GM23338 (cell line): ENCODE measurements around the gene GRK2.

Experiments
- CREB1 ChIP-seq: fragments of 250-450 bp; sonication (Bioruptor Pico); IDR thresholded peaks from 2 replicates; pipeline ENCODE4 v1.5.0; 2020; ENCODE audit warnings: low read depth, mild to moderate bottlenecking, moderate library complexity
- ETS1 ChIP-seq: IDR thresholded peaks from 2 replicates; pipeline ENCODE4 v1.6.1; 2016; ENCODE audit warnings: antibody characterized with exemption
- EZH2 ChIP-seq: fragments of 200-600 bp; sonication (generic); IDR thresholded peaks from one replicate; pipeline ENCODE4 v1.8.0; 2017; ENCODE audit warnings: antibody characterized with exemption, mild to moderate bottlenecking, low read depth; ENCODE audit not compliant: unreplicated experiment
- EZH2phosphoT487 ChIP-seq: fragments of 200-600 bp; sonication (generic); IDR thresholded peaks from one replicate; pipeline ENCODE4 v1.8.1; 2018; ENCODE audit warnings: antibody characterized with exemption; ENCODE audit not compliant: unreplicated experiment
- JUNB ChIP-seq: IDR thresholded peaks from one replicate; pipeline ENCODE4 v1.6.1; 2016; ENCODE audit warnings: antibody characterized with exemption; ENCODE audit not compliant: unreplicated experiment
- NANOG ChIP-seq: IDR thresholded peaks from 2 replicates; pipeline ENCODE4 v1.6.1; 2016; ENCODE audit warnings: antibody characterized with exemption, borderline replicate concordance
- POLR2AphosphoS5 ChIP-seq: IDR thresholded peaks from 2 replicates; pipeline ENCODE4 v1.6.1; 2016; ENCODE audit warnings: antibody characterized with exemption, low read depth
- REST ChIP-seq: IDR thresholded peaks from one replicate; pipeline ENCODE4 v1.6.1; 2018; ENCODE audit warnings: antibody characterized with exemption; ENCODE audit not compliant: unreplicated experiment
- STAT1 ChIP-seq: IDR thresholded peaks from one replicate; pipeline ENCODE4 v1.6.1; 2016; ENCODE audit warnings: antibody characterized with exemption; ENCODE audit not compliant: unreplicated experiment
- ZNF114 ChIP-seq: fragments of 250-450 bp; sonication (Bioruptor Pico); IDR thresholded peaks from 2 replicates; pipeline ENCODE4 v1.5.0; 2020; ENCODE audit warnings: mild to moderate bottlenecking, moderate library complexity
- ZNF331 ChIP-seq: fragments of 250-450 bp; sonication (Bioruptor Pico); IDR thresholded peaks from 2 replicates; pipeline ENCODE4 v1.5.0; 2020; ENCODE audit warnings: low read depth, mild to moderate bottlenecking, moderate library complexity
- TF ChIP-seq, protein P1 (sequence below), 2 experiments: fragments of 200-600 bp in 1 of 2; sonication (generic) in 1 of 2; conservative IDR thresholded peaks; 2 replicates each; pipeline versions ENCODE4 v1.5.1 to v1.6.1; 2016 to 2017; ENCODE audit warnings: antibody characterized with exemption in 2 of 2, low read depth in 2 of 2, mild to moderate bottlenecking in 2 of 2, moderate library complexity in 1 of 2
- TF ChIP-seq, protein P2 (sequence below): fragments of 250-450 bp; sonication (Bioruptor Pico); IDR thresholded peaks from 2 replicates; pipeline ENCODE4 v1.5.0; 2020; ENCODE audit warnings: mild to moderate bottlenecking, moderate library complexity

GRCh38 chr11:67254798-67255197 is 11.5 kb upstream of the GRK2 start:
- TF ChIP-seq, protein P1, sequence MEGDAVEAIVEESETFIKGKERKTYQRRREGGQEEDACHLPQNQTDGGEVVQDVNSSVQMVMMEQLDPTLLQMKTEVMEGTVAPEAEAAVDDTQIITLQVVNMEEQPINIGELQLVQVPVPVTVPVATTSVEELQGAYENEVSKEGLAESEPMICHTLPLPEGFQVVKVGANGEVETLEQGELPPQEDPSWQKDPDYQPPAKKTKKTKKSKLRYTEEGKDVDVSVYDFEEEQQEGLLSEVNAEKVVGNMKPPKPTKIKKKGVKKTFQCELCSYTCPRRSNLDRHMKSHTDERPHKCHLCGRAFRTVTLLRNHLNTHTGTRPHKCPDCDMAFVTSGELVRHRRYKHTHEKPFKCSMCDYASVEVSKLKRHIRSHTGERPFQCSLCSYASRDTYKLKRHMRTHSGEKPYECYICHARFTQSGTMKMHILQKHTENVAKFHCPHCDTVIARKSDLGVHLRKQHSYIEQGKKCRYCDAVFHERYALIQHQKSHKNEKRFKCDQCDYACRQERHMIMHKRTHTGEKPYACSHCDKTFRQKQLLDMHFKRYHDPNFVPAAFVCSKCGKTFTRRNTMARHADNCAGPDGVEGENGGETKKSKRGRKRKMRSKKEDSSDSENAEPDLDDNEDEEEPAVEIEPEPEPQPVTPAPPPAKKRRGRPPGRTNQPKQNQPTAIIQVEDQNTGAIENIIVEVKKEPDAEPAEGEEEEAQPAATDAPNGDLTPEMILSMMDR (conservative IDR thresholded peaks at IDR 0.05; ENCODE audit: low read depth in 2 of 2), result no peak
- no peak for TF ChIP-seq POLR2AphosphoS5
- no peak for TF ChIP-seq EZH2
- no peak for TF ChIP-seq REST
- TF ChIP-seq EZH2phosphoT487, result no peak
- TF ChIP-seq CREB1, result no peak
- TF ChIP-seq NANOG, result no peak
- TF ChIP-seq ETS1, result no peak
- no peak for TF ChIP-seq ZNF331 (CRISPR knock-in tag)
- no peak for TF ChIP-seq JUNB
- TF ChIP-seq, protein P2, sequence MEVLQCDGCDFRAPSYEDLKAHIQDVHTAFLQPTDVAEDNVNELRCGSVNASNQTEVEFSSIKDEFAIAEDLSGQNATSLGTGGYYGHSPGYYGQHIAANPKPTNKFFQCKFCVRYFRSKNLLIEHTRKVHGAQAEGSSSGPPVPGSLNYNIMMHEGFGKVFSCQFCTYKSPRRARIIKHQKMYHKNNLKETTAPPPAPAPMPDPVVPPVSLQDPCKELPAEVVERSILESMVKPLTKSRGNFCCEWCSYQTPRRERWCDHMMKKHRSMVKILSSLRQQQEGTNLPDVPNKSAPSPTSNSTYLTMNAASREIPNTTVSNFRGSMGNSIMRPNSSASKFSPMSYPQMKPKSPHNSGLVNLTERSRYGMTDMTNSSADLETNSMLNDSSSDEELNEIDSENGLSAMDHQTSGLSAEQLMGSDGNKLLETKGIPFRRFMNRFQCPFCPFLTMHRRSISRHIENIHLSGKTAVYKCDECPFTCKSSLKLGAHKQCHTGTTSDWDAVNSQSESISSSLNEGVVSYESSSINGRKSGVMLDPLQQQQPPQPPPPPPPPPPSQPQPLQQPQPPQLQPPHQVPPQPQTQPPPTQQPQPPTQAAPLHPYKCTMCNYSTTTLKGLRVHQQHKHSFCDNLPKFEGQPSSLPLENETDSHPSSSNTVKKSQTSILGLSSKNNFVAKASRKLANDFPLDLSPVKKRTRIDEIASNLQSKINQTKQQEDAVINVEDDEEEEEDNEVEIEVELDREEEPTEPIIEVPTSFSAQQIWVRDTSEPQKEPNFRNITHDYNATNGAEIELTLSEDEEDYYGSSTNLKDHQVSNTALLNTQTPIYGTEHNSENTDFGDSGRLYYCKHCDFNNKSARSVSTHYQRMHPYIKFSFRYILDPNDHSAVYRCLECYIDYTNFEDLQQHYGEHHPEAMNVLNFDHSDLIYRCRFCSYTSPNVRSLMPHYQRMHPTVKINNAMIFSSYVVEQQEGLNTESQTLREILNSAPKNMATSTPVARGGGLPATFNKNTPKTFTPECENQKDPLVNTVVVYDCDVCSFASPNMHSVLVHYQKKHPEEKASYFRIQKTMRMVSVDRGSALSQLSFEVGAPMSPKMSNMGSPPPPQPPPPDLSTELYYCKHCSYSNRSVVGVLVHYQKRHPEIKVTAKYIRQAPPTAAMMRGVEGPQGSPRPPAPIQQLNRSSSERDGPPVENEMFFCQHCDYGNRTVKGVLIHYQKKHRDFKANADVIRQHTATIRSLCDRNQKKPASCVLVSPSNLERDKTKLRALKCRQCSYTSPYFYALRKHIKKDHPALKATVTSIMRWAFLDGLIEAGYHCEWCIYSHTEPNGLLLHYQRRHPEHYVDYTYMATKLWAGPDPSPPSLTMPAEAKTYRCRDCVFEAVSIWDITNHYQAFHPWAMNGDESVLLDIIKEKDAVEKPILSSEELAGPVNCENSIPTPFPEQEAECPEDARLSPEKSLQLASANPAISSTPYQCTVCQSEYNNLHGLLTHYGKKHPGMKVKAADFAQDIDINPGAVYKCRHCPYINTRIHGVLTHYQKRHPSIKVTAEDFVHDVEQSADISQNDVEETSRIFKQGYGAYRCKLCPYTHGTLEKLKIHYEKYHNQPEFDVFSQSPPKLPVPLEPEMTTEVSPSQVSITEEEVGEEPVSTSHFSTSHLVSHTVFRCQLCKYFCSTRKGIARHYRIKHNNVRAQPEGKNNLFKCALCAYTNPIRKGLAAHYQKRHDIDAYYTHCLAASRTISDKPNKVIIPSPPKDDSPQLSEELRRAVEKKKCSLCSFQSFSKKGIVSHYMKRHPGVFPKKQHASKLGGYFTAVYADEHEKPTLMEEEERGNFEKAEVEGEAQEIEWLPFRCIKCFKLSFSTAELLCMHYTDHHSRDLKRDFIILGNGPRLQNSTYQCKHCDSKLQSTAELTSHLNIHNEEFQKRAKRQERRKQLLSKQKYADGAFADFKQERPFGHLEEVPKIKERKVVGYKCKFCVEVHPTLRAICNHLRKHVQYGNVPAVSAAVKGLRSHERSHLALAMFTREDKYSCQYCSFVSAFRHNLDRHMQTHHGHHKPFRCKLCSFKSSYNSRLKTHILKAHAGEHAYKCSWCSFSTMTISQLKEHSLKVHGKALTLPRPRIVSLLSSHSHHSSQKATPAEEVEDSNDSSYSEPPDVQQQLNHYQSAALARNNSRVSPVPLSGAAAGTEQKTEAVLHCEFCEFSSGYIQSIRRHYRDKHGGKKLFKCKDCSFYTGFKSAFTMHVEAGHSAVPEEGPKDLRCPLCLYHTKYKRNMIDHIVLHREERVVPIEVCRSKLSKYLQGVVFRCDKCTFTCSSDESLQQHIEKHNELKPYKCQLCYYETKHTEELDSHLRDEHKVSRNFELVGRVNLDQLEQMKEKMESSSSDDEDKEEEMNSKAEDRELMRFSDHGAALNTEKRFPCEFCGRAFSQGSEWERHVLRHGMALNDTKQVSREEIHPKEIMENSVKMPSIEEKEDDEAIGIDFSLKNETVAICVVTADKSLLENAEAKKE (CRISPR knock-in tag), result no peak
- no peak for TF ChIP-seq ZNF114
- TF ChIP-seq STAT1, result no peak
